Osteoblast (primary cell): ENCODE results near the gene ZNF674. TPM values are rescaled to one million over a fixed set of nuclear protein-coding genes. Genes with fewer than 3 reads are reported as not detected.
"Not testable (repeated sequence)": the region's sequence is repeated elsewhere in the genome, so short reads cannot be mapped to it uniquely, and the experiment has no call there.

Source experiments
- DNase-seq: peaks from one replicate; pipeline ENCODE4 v3.0.0; 2011; ENCODE audit warnings: low spot score, mixed read lengths; ENCODE audit not compliant: insufficient read length; ENCODE audit errors: missing footprints
- H2AFZ ChIP-seq: 2 replicates; pipeline ENCODE4 v1.6.0; 2011; ENCODE audit warnings: mild to moderate bottlenecking, low read length
- H3K27ac ChIP-seq: 2 replicates; pipeline ENCODE4 v1.5.1; 2011; ENCODE audit warnings: mild to moderate bottlenecking, low read depth, low read length, moderate library complexity
- H3K27me3 ChIP-seq: 2 replicates; pipeline ENCODE4 v1.6.0; 2012; ENCODE audit warnings: mild to moderate bottlenecking, control low read depth, inconsistent platforms, low read length, moderate library complexity; ENCODE audit not compliant: insufficient read depth
- H3K36me3 ChIP-seq: 2 replicates; pipeline ENCODE4 v1.5.1; 2011; ENCODE audit warnings: mild to moderate bottlenecking, low read length, control low read depth, moderate library complexity; ENCODE audit not compliant: insufficient read depth
- H3K4me1 ChIP-seq: 2 replicates; pipeline ENCODE4 v1.5.1; 2011; ENCODE audit warnings: mild to moderate bottlenecking, low read length, control low read depth, moderate library complexity; ENCODE audit not compliant: insufficient read depth
- H3K4me2 ChIP-seq: 2 replicates; pipeline ENCODE4 v1.6.0; 2011; ENCODE audit warnings: mild to moderate bottlenecking, low read length; ENCODE audit not compliant: insufficient read depth
- H3K4me3 ChIP-seq: fragments of 200-600 bp; sonication (generic); 3 replicates; pipeline ENCODE4 v1.5.1; 2012; ENCODE audit warnings: mild to moderate bottlenecking, low read length, inconsistent platforms; ENCODE audit not compliant: insufficient read depth
- H3K79me2 ChIP-seq: 2 replicates; pipeline ENCODE4 v1.6.0; 2012; ENCODE audit warnings: mild to moderate bottlenecking, low read length, control low read depth, inconsistent platforms; ENCODE audit not compliant: insufficient read depth
- H3K9me3 ChIP-seq: 2 replicates; pipeline ENCODE4 v1.5.1; 2011; ENCODE audit warnings: low read depth, low read length, control low read depth
- H4K20me1 ChIP-seq: 2 replicates; pipeline ENCODE4 v1.6.0; 2012; ENCODE audit warnings: mild to moderate bottlenecking, low read length, control low read depth; ENCODE audit not compliant: insufficient read depth
- CTCF ChIP-seq: IDR thresholded peaks from 2 replicates; pipeline ENCODE4 v1.5.1; 2011; ENCODE audit warnings: mild to moderate bottlenecking, low read depth, low read length, moderate library complexity; ENCODE audit errors: extremely low read depth
- total RNA-seq: library from RNA; depleted of rRNA; stranded (reverse); fragments of >200 nt; gene quantifications from 2 replicates; pipeline ENCODE4 v1.2.3, GENCODE V29; 2012

The ZNF674 gene
- total RNA-seq, 1 donor = 4.7 TPM

GRCh38 chrX:46485897-46486296 is 59.3 kb downstream of the ZNF674 start:
- TF ChIP-seq CTCF = no peak
- H3K4me3 ChIP-seq = no peak overlapping the region
- no peaks in the 10 kb centered on the region for H3K36me3 ChIP-seq
- H3K4me1 ChIP-seq = no peaks in the 10 kb centered on the region
- H3K79me2 ChIP-seq = no peaks in the 10 kb centered on the region
- no peak overlapping the region for H3K27ac ChIP-seq
- no peak for DNase-seq
- H3K9me3 ChIP-seq = no peaks in the 10 kb centered on the region
- no peak overlapping the region for H2AFZ ChIP-seq
- H3K27me3 ChIP-seq = no peaks in the 10 kb centered on the region
- no peaks in the 10 kb centered on the region for H4K20me1 ChIP-seq
- H3K4me2 ChIP-seq = no peak overlapping the region

DNA sequence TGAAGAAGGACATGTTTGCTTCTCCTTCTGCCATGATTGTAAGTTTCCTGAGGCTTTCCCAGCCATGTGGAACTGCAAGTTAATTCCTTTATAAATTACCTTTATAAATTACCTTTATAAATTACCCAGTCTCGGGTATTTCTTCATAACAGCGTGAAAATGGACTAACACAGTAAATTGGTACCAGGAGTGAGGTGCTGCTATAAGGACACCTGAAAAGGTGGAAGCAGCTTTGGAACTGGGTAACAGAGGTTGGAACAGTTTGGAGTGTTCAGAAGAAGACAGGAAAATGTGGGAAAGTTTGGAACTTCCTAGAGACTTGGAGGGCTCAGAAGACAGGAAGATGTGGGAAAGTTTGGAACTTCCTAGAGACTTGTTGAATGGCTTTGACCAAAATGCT is 66.6 kb downstream of the ZNF674 start:
- not testable (repeated sequence) for H3K4me1 ChIP-seq, H3K27ac ChIP-seq, H3K4me3 ChIP-seq, H3K36me3 ChIP-seq, H3K9me3 ChIP-seq, DNase-seq, H3K79me2 ChIP-seq, H4K20me1 ChIP-seq, H2AFZ ChIP-seq, H3K4me2 ChIP-seq, H3K27me3 ChIP-seq

DNA sequence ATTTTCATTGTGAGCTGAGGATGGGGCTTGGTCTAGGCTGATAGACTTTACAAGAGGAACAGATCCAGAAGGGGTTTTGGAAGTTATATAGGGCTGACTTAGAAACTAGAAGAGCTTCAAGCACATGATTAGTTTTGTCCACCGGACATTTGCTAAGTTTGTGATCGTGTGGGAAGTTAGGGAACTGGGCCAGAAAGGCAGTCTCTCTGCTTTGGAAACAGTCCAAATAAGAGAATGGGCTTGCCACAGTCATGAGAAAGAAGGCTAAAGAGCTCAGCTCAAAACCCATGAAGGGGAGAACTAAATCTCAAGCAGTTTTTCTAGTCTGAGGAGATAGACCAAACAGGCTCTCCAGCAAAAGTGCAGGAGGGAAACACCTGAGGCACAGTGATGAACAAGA is 67.8 kb downstream of the ZNF674 start:
- TF ChIP-seq CTCF = no peak
- DNase-seq = peak; percentile 26

DNA sequence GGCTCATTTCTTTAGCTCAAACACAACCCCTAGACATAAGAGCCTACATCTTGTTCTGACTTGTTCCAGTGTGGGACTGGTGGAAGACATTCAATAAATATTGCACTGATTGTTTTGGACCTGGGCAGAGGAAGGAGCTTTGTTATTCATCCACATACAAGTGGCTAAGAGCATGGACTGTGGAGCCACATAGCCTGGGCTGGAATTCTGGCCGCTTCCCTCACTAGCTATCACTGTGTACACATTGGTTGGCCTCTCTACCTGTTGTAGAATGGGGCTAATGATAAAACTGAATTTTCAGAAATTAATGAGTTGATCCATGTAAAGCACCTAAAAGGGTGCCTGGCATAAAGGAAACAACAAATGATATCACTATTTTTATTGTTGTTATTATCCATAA is 80.0 kb downstream of the ZNF674 start:
- no peaks in the 10 kb centered on the region for H3K9me3 ChIP-seq
- no peak overlapping the region for H3K4me3 ChIP-seq
- H4K20me1 ChIP-seq = no peaks in the 10 kb centered on the region
- no peak for TF ChIP-seq CTCF
- peaks cover 14% of the 10 kb centered on the region for H3K36me3 ChIP-seq
- no peak for DNase-seq
- no peaks in the 10 kb centered on the region for H3K4me1 ChIP-seq
- no peak overlapping the region for H2AFZ ChIP-seq
- no peaks in the 10 kb centered on the region for H3K79me2 ChIP-seq
- no peak overlapping the region for H3K4me2 ChIP-seq
- no peak overlapping the region for H3K27ac ChIP-seq
- no peaks in the 10 kb centered on the region for H3K27me3 ChIP-seq

More for the DNA sequence above, 67.8 kb downstream of the ZNF674 start:
- Histone ChIP-seq H3K4me1 (no peaks in the 10 kb centered on the region), H3K4me3 (no peak overlapping the region), H3K79me2 (no peaks in the 10 kb centered on the region), H3K27ac (no peak overlapping the region), H2AFZ (no peak overlapping the region), H4K20me1 (no peaks in the 10 kb centered on the region), H3K36me3 (peaks cover 6% of the 10 kb centered on the region), H3K4me2 (no peak overlapping the region), H3K27me3 (no peaks in the 10 kb centered on the region), H3K9me3 (peaks cover 7% of the 10 kb centered on the region)
